K562 (cell line): Measurements from ENCODE around the gene ZBTB20.

Experiments used
- BDP1 ChIP-seq: IDR thresholded peaks from 3 replicates; pipeline ENCODE4 v1.6.1; 2011; ENCODE audit not compliant: insufficient read length, insufficient read depth
- JUN ChIP-seq, 2 experiments: sonication (generic) in 1 of 2; formaldehyde crosslinking in 1 of 2; IDR thresholded peaks; 2 replicates each; pipeline versions ENCODE4 v1.6.1 to v1.8.0; 2012 to 2022; ENCODE audit warnings: borderline replicate concordance in 2 of 2, mild to moderate bottlenecking in 2 of 2, improper control_type of control experiment in 1 of 2, low read depth in 1 of 2, low read length in 1 of 2, missing genetic modification reagents in 1 of 2
- NRF1 ChIP-seq, 2 experiments: fragments of 450-650 bp; IDR thresholded peaks in 1 of 2; conservative IDR thresholded peaks in 1 of 2; 2 replicates each; pipeline ENCODE4 v1.6.1; 2014; ENCODE audit warnings: mild to moderate bottlenecking in 2 of 2
- SMAD3 ChIP-seq: fragments of 450-650 bp; formaldehyde crosslinking; conservative IDR thresholded peaks from 2 replicates; pipeline ENCODE4 v1.4.0; 2020; ENCODE audit warnings: mild to moderate bottlenecking
- SMAD4 ChIP-seq: fragments of 250-450 bp; sonication (Bioruptor Pico); conservative IDR thresholded peaks from 2 replicates; pipeline ENCODE4 v1.8.0; 2021; ENCODE audit warnings: inconsistent platforms, mild to moderate bottlenecking, moderate library complexity
- TBL1XR1 ChIP-seq, 2 experiments: IDR thresholded peaks; 2 replicates each; pipeline ENCODE4 v1.6.1; 2012; ENCODE audit warnings: improper control_type of control experiment in 2 of 2, low read length in 2 of 2, mild to moderate bottlenecking in 1 of 2
- ZSCAN29 ChIP-seq: fragments of 450-650 bp; IDR thresholded peaks from 2 replicates; pipeline ENCODE4 v1.6.1; 2017
- TF ChIP-seq, protein P1 (sequence below): fragments of 450-650 bp; IDR thresholded peaks from 2 replicates; pipeline ENCODE4 v1.6.1; 2018; ENCODE audit not compliant: partially characterized antibody
- TF ChIP-seq, protein P2 (sequence below): sonication (generic); formaldehyde crosslinking; IDR thresholded peaks from 2 replicates; pipeline ENCODE4 v1.8.1; 2022; ENCODE audit warnings: missing genetic modification reagents

GRCh38 chr3:114803042-114803695 lies 343.9 kb downstream of the ZBTB20 start:
- TF ChIP-seq ZSCAN29 (no peak), NRF1 (conservative IDR thresholded peaks at IDR 0.05 in 1 of 2, IDR thresholded peaks at IDR 0.05 in 1 of 2) (no peak), SMAD3 (CRISPR knock-in tag) (no peak), SMAD4 (CRISPR knock-in tag) (no peak), BDP1 (no peak), JUN (IDR thresholded peaks at IDR 0.05; ENCODE audit: borderline replicate concordance, low read depth, low read length) (no peak), JUN (CRISPR knock-in tag; IDR thresholded peaks at IDR 0.05; ENCODE audit: borderline replicate concordance) (no peak), TBL1XR1 (IDR thresholded peaks at IDR 0.05; ENCODE audit: low read length in 2 of 2) (no peak)
- TF ChIP-seq, protein P1, sequence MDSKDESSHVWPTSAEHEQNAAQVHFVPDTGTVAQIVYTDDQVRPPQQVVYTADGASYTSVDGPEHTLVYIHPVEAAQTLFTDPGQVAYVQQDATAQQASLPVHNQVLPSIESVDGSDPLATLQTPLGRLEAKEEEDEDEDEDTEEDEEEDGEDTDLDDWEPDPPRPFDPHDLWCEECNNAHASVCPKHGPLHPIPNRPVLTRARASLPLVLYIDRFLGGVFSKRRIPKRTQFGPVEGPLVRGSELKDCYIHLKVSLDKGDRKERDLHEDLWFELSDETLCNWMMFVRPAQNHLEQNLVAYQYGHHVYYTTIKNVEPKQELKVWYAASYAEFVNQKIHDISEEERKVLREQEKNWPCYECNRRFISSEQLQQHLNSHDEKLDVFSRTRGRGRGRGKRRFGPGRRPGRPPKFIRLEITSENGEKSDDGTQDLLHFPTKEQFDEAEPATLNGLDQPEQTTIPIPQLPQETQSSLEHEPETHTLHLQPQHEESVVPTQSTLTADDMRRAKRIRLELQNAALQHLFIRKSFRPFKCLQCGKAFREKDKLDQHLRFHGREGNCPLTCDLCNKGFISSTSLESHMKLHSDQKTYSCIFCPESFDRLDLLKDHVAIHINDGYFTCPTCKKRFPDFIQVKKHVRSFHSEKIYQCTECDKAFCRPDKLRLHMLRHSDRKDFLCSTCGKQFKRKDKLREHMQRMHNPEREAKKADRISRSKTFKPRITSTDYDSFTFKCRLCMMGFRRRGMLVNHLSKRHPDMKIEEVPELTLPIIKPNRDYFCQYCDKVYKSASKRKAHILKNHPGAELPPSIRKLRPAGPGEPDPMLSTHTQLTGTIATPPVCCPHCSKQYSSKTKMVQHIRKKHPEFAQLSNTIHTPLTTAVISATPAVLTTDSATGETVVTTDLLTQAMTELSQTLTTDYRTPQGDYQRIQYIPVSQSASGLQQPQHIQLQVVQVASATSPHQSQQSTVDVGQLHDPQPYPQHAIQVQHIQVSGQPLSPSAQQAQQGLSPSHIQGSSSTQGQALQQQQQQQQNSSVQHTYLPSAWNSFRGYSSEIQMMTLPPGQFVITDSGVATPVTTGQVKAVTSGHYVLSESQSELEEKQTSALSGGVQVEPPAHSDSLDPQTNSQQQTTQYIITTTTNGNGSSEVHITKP = no peak
- TF ChIP-seq, protein P2, sequence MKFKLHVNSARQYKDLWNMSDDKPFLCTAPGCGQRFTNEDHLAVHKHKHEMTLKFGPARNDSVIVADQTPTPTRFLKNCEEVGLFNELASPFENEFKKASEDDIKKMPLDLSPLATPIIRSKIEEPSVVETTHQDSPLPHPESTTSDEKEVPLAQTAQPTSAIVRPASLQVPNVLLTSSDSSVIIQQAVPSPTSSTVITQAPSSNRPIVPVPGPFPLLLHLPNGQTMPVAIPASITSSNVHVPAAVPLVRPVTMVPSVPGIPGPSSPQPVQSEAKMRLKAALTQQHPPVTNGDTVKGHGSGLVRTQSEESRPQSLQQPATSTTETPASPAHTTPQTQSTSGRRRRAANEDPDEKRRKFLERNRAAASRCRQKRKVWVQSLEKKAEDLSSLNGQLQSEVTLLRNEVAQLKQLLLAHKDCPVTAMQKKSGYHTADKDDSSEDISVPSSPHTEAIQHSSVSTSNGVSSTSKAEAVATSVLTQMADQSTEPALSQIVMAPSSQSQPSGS (CRISPR knock-in tag) = no peak
